Choroid plexus epithelial cell (primary cell): Measurements from ENCODE around the gene SMOC2.

Experiments
- DNase-seq: peaks from one replicate; pipeline ENCODE4 v3.0.0-alpha.2; 2010; ENCODE audit warnings: low read depth
- H3K4me3 ChIP-seq: 2 replicates; pipeline ENCODE4 v1.5.1; 2011; ENCODE audit warnings: low read depth, mild to moderate bottlenecking, control low read depth, low read length, moderate library complexity
- TF ChIP-seq, protein P1 (sequence below): conservative IDR thresholded peaks from 2 replicates; pipeline ENCODE4 v1.5.1; 2011; ENCODE audit warnings: low read depth, mild to moderate bottlenecking, control low read depth, inconsistent platforms, low read length, moderate library complexity

The SMOC2 gene

DNA sequence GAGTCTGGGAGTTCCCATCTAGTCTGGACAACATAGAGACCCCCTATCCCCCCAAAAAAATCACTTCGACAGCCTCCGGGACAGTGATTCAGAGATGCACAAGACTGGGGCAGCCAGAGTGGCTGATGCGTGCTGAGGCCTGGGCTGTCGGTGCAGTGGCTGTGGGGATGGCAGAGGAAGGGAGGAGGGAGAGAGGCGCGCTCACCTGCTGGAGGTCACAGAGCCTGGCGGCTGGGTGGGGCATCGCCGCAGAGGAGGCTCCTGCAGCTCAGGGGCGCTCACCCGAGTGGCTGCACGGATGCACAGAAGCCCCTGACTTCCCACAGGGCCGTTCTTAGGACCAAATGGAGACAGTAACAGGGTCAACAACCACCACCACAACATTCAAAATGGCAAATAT, 182.8 kb downstream of the SMOC2 start:
- TF ChIP-seq, protein P1, sequence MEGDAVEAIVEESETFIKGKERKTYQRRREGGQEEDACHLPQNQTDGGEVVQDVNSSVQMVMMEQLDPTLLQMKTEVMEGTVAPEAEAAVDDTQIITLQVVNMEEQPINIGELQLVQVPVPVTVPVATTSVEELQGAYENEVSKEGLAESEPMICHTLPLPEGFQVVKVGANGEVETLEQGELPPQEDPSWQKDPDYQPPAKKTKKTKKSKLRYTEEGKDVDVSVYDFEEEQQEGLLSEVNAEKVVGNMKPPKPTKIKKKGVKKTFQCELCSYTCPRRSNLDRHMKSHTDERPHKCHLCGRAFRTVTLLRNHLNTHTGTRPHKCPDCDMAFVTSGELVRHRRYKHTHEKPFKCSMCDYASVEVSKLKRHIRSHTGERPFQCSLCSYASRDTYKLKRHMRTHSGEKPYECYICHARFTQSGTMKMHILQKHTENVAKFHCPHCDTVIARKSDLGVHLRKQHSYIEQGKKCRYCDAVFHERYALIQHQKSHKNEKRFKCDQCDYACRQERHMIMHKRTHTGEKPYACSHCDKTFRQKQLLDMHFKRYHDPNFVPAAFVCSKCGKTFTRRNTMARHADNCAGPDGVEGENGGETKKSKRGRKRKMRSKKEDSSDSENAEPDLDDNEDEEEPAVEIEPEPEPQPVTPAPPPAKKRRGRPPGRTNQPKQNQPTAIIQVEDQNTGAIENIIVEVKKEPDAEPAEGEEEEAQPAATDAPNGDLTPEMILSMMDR, result no peak
- no peak for DNase-seq
- H3K4me3 ChIP-seq, result no peak overlapping the region

DNA sequence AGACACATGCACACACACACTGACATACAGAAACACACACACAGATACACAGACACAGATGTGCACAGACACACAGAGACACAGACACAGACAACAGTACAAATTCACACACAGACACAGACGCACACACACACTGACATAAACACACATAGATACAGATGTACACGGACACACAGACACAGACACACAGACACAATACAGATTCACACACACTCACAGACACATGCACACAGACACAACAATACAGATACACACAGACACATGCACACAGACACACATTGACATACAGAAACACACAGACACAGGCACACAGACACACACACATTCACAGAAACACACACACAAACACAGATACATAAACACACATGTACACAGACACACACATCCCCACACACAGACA, 183.6 kb downstream of the SMOC2 start:
- TF ChIP-seq, protein P1, result no peak
- H3K4me3 ChIP-seq, result no peak overlapping the region
- no peak for DNase-seq

DNA sequence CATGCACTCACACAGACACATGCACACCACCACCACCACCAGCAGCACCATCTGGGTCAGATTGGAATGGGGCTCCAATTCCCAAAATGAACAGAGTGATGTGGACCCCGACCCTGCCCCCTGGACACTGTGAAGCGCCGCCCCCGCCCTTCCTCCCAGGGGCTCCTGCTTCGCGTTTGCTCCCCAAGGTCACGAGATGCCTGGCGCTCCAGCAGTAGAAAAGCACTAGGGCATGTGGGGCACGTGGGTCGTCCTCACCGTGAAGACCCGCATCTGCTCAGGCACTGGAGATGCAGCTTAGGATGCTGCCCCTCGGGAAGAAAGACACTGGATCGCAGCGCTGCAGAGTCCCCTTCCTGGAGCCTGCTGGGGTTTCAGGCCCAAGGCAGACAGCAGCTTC, 184.0 kb downstream of the SMOC2 start:
- no peak for DNase-seq
- H3K4me3 ChIP-seq, result no peak overlapping the region
- TF ChIP-seq, protein P1, result no peak

DNA sequence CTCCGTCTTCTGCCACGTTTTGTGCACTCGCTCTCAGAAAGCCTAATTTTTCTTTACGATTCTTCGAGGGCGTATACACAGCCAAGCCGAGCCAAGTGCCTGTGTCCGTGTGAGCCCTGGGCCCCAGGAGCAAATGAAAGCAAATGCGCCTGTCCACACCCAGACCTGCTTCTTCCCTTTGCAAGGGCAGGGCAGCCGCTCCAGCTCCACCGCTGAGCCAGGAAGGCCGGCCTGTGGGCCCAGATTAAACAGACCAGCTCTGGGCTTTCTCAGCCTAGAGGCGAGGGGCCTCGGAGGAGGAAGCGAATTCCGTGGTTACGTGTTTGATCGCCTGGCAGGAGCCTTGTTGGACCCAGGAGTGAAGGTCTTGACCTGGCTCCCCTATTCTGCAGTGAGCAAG, 184.6 kb downstream of the SMOC2 start:
- DNase-seq, result no peak
- TF ChIP-seq, protein P1, result no peak
- no peak overlapping the region for H3K4me3 ChIP-seq

DNA sequence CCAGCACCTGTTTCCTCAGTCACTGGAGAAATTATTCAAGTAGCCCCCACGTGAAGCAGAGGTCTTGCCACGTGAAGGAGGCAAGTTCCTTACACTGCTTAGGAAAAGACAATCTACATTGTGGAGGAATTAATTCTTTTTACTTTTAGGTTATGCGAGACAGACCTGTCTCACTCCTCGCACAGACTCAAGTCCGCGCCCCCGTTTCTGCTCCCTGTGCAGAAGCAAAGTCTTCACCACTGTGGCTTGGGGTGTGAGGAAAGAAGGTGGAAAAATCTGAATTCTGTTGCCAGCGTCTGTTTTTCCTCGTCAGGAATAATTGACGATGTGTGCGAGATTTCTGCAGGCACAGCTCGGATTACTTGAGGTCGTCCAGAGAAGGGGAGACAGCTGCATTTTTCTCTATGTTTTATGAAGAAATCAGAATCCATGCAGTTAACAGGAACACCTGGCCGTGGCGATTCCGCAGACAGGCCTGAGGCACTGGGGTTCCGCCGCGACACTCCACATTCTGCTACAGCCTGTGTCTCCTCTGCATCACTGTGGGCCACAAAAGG, 185.1 kb downstream of the SMOC2 start:
- H3K4me3 ChIP-seq, result no peak overlapping the region
- no peak for DNase-seq
- TF ChIP-seq, protein P1, result no peak

DNA sequence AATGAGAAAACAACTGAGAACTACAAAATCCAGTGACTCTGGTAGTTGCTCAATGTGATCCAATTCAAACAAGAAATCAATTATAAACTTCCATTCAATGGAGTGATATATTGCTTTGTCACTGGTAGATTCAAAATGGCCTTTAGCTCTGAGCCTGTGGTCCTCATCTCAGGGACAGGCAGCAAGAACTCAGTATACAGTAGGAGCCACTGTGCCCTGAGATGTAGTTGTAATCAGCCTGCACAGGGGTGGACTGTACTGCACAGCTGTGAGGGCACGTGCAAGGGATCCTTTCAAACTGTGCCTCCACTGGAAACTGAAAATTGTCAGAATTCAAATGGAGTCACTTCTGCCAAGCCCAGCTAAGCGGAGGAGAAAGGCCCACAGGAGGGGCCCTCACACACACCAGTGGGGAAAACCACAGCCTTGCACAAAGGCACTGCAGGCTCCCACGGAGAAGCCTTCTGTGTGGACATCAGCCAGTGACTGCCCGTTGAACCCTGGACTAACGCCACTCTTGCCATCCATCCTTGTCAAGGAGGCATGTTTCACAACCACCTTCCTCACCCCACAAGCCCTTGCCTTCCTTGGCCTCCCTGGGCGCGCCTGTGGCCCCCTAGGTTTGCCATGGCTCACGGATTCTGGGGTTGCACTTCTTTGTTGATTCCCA, 186.7 kb downstream of the SMOC2 start:
- no peak for DNase-seq
- no peak overlapping the region for H3K4me3 ChIP-seq
- TF ChIP-seq, protein P1, result no peak

DNA sequence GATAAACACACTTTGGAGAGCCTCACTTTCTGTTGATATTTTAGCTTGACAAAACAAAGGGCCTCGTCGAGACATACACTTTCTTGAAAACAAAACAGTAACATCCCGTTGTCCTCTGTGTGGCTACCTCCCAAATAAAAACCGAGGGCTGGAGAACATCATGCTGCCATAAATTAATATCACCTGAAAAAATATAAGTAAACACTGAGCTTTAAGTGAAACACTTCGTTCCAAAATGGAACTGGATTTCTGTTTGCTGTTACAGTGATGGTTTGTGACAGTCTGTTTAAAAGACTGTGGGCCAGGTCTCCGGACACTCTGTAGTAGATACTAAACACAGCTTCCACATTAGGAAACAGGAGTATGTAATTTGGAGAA, 187.2 kb downstream of the SMOC2 start:
- no peak for DNase-seq
- TF ChIP-seq, protein P1, result no peak
- H3K4me3 ChIP-seq, result no peak overlapping the region
